HCT116 (cell line): ENCODE measurements around the gene PCDH9.

Experiments
- EZH2 ChIP-seq: fragments of 200-600 bp; sonication (generic); IDR thresholded peaks from 2 replicates; pipeline ENCODE4 v1.6.1; 2017; ENCODE audit warnings: antibody characterized with exemption, mixed run types
- POLR2A ChIP-seq: IDR thresholded peaks from 2 replicates; pipeline ENCODE4 v1.7.0; 2011; ENCODE audit warnings: borderline replicate concordance; ENCODE audit not compliant: insufficient read depth, insufficient read length; ENCODE audit errors: extremely low read depth
- POLR2AphosphoS5 ChIP-seq: IDR thresholded peaks from 2 replicates; pipeline ENCODE4 v1.6.1; 2011; ENCODE audit warnings: mild to moderate bottlenecking, low read depth, low read length, moderate library complexity
- RAD21 ChIP-seq: IDR thresholded peaks from 2 replicates; pipeline ENCODE4 v1.6.1; 2012; ENCODE audit warnings: low read depth, mild to moderate bottlenecking
- TCF7L2 ChIP-seq: IDR thresholded peaks from 2 replicates; pipeline ENCODE4 v1.7.0; 2011; ENCODE audit warnings: borderline replicate concordance, inconsistent platforms; ENCODE audit not compliant: insufficient read depth, insufficient read length; ENCODE audit errors: extremely low read depth
- TF ChIP-seq, protein P1 (sequence below), 3 experiments: fragments of 200-600 bp in 1 of 3; sonication (generic) in 1 of 3; IDR thresholded peaks in 2 of 3; conservative IDR thresholded peaks in 1 of 3; 2 replicates each; pipeline ENCODE4 v1.5.1; 2012 to 2017; ENCODE audit warnings: low read depth in 2 of 3, low read length in 2 of 3, antibody characterized with exemption in 1 of 3, borderline replicate concordance in 1 of 3, control low read depth in 1 of 3, mild to moderate bottlenecking in 1 of 3, mixed read lengths in 1 of 3, mixed run types in 1 of 3, moderate library complexity in 1 of 3; ENCODE audit not compliant: insufficient read depth in 1 of 3
- TF ChIP-seq, protein P2 (sequence below): IDR thresholded peaks from 2 replicates; pipeline ENCODE4 v1.6.1; 2012; ENCODE audit warnings: low read depth

DNA sequence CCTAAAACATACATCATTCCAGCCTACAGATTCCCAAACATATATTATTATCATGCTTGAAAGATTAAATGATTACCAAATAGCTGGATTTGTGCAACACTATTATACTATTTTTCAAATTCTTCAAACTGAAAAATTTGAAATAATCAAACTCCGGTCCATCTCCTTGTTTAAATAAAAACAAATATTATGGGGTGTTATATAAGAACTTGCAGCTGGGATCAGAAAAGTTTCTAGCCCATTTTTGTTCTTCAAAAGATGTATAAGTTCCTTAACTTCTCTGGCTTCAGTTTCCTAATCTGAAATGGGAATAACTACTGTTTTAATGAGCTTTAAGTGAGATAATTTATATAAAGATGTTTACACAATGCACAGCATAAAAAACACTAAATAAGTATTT, 422.9 kb downstream of the PCDH9 start:
- TF ChIP-seq POLR2A (no peak), EZH2 (no peak), POLR2AphosphoS5 (no peak), TCF7L2 (no peak), RAD21 (no peak)
- TF ChIP-seq, protein P1, sequence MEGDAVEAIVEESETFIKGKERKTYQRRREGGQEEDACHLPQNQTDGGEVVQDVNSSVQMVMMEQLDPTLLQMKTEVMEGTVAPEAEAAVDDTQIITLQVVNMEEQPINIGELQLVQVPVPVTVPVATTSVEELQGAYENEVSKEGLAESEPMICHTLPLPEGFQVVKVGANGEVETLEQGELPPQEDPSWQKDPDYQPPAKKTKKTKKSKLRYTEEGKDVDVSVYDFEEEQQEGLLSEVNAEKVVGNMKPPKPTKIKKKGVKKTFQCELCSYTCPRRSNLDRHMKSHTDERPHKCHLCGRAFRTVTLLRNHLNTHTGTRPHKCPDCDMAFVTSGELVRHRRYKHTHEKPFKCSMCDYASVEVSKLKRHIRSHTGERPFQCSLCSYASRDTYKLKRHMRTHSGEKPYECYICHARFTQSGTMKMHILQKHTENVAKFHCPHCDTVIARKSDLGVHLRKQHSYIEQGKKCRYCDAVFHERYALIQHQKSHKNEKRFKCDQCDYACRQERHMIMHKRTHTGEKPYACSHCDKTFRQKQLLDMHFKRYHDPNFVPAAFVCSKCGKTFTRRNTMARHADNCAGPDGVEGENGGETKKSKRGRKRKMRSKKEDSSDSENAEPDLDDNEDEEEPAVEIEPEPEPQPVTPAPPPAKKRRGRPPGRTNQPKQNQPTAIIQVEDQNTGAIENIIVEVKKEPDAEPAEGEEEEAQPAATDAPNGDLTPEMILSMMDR (IDR thresholded peaks at IDR 0.05 in 2 of 3, conservative IDR thresholded peaks at IDR 0.05 in 1 of 3; ENCODE audit: borderline replicate concordance in 1 of 3, insufficient read depth in 1 of 3, low read depth in 2 of 3, low read length in 2 of 3) = no peak
- TF ChIP-seq, protein P2, sequence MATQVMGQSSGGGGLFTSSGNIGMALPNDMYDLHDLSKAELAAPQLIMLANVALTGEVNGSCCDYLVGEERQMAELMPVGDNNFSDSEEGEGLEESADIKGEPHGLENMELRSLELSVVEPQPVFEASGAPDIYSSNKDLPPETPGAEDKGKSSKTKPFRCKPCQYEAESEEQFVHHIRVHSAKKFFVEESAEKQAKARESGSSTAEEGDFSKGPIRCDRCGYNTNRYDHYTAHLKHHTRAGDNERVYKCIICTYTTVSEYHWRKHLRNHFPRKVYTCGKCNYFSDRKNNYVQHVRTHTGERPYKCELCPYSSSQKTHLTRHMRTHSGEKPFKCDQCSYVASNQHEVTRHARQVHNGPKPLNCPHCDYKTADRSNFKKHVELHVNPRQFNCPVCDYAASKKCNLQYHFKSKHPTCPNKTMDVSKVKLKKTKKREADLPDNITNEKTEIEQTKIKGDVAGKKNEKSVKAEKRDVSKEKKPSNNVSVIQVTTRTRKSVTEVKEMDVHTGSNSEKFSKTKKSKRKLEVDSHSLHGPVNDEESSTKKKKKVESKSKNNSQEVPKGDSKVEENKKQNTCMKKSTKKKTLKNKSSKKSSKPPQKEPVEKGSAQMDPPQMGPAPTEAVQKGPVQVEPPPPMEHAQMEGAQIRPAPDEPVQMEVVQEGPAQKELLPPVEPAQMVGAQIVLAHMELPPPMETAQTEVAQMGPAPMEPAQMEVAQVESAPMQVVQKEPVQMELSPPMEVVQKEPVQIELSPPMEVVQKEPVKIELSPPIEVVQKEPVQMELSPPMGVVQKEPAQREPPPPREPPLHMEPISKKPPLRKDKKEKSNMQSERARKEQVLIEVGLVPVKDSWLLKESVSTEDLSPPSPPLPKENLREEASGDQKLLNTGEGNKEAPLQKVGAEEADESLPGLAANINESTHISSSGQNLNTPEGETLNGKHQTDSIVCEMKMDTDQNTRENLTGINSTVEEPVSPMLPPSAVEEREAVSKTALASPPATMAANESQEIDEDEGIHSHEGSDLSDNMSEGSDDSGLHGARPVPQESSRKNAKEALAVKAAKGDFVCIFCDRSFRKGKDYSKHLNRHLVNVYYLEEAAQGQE = no peak
